Mesendoderm (in vitro differentiated cells): ENCODE data around the gene PRKAR2B.
"Not testable (repeated sequence)": the region's sequence is repeated elsewhere in the genome, so short reads cannot be mapped to it uniquely, and the experiment has no call there.

ENCODE experiments used
- DNase-seq: peaks from one replicate; pipeline ENCODE4 v3.0.0; 2013
- H2AK5ac ChIP-seq: 2 replicates; pipeline ENCODE4 v1.6.1; 2013; ENCODE audit warnings: low read length, inconsistent platforms
- H2BK120ac ChIP-seq: 2 replicates; pipeline ENCODE4 v1.6.1; 2013; ENCODE audit warnings: low read depth, mild to moderate bottlenecking, low read length, moderate library complexity, mixed read lengths
- H2BK15ac ChIP-seq: replicated peaks from 2 replicates; pipeline ENCODE4 v1.6.1; 2013; ENCODE audit warnings: low read depth, mild to moderate bottlenecking, moderate library complexity
- H2BK5ac ChIP-seq: 2 replicates; pipeline ENCODE4 v1.6.1; 2013; ENCODE audit warnings: low read length, inconsistent platforms
- H3K18ac ChIP-seq: 2 replicates; pipeline ENCODE4 v1.6.1; 2013; ENCODE audit warnings: mild to moderate bottlenecking, low read length, mixed read lengths
- H3K23ac ChIP-seq: one replicate; pipeline ENCODE4 v1.6.1; 2013; ENCODE audit warnings: low read length
- H3K27ac ChIP-seq: 2 replicates; pipeline ENCODE4 v1.5.1; 2013; ENCODE audit warnings: low read depth, mild to moderate bottlenecking, inconsistent platforms, low read length, moderate library complexity
- H3K27me3 ChIP-seq: 2 replicates; pipeline ENCODE4 v1.6.1; 2013; ENCODE audit warnings: low read length, control low read depth, mild to moderate bottlenecking, inconsistent platforms; ENCODE audit not compliant: insufficient read depth, poor library complexity
- H3K36me3 ChIP-seq: 2 replicates; pipeline ENCODE4 v1.6.1; 2013; ENCODE audit warnings: low read length, inconsistent platforms; ENCODE audit not compliant: control insufficient read depth, insufficient read depth
- H3K4ac ChIP-seq: one replicate; pipeline ENCODE4 v1.6.1; 2013; ENCODE audit warnings: low read depth, mild to moderate bottlenecking, low read length, moderate library complexity
- H3K4me1 ChIP-seq: 2 replicates; pipeline ENCODE4 v1.6.1; 2013; ENCODE audit warnings: low read depth, low read length, inconsistent platforms; ENCODE audit not compliant: control insufficient read depth
- H3K4me2 ChIP-seq: 2 replicates; pipeline ENCODE4 v1.6.1; 2013; ENCODE audit warnings: low read length
- H3K4me3 ChIP-seq: 2 replicates; pipeline ENCODE4 v1.5.1; 2013; ENCODE audit warnings: mild to moderate bottlenecking, low read length
- H3K56ac ChIP-seq: one replicate; pipeline ENCODE4 v1.6.1; 2013; ENCODE audit warnings: low read length
- H3K79me1 ChIP-seq: 2 replicates; pipeline ENCODE4 v1.6.1; 2013; ENCODE audit warnings: low read length, inconsistent platforms
- H3K79me2 ChIP-seq: 2 replicates; pipeline ENCODE4 v1.6.1; 2013; ENCODE audit warnings: mild to moderate bottlenecking, low read length; ENCODE audit not compliant: control insufficient read depth, insufficient read depth
- H3K9ac ChIP-seq: 2 replicates; pipeline ENCODE4 v1.6.1; 2013; ENCODE audit warnings: low read length, inconsistent platforms
- H4K5ac ChIP-seq: one replicate; pipeline ENCODE4 v1.6.1; 2013; ENCODE audit warnings: low read length
- H4K8ac ChIP-seq: one replicate; pipeline ENCODE4 v1.6.1; 2013; ENCODE audit warnings: low read depth, mild to moderate bottlenecking, control low read depth, low read length, moderate library complexity
- WGBS: extraction: QIAGEN DNeasy Blood & Tissue Kit; methylation state at CpG from one replicate; pipeline ENCODE4 v1.1.7; 2013; ENCODE audit warnings: low lambda C conversion rate, missing lambda C conversion rate; ENCODE audit not compliant: insufficient coverage; ENCODE audit errors: extremely low coverage; 5-methylcytosine and 5-hydroxymethylcytosine counted together

PRKAR2B gene

GRCh38 chr7:107049971-107050532 lies 5.5 kb downstream of the PRKAR2B start:
- H3K79me1 ChIP-seq: no peaks in the 10 kb centered on the region
- no peak overlapping the region for H2BK120ac ChIP-seq
- no peak overlapping the region for H3K18ac ChIP-seq
- H3K4me2 ChIP-seq: no peak overlapping the region
- no peak overlapping the region for H2BK15ac ChIP-seq
- H3K4me1 ChIP-seq: no peaks in the 10 kb centered on the region
- H3K4ac ChIP-seq: no peak overlapping the region
- no peak overlapping the region for H3K56ac ChIP-seq
- H3K23ac ChIP-seq: no peak overlapping the region
- H4K5ac ChIP-seq: no peak overlapping the region
- H3K79me2 ChIP-seq: peaks cover 2% of the 10 kb centered on the region
- no peak overlapping the region for H2BK5ac ChIP-seq
- no peak overlapping the region for H4K8ac ChIP-seq
- no peak overlapping the region for H3K9ac ChIP-seq
- H3K36me3 ChIP-seq: no peaks in the 10 kb centered on the region
- no peaks in the 10 kb centered on the region for H3K27me3 ChIP-seq
- WGBS: no CpG with 5 or more reads among the region's 1 CpG
- no peak overlapping the region for H3K4me3 ChIP-seq
- no peak for DNase-seq
- no peak overlapping the region for H3K27ac ChIP-seq
- H2AK5ac ChIP-seq: no peak overlapping the region

- no peaks in the 10 kb centered on the region for H3K79me1 ChIP-seq
- H3K79me2 ChIP-seq: peaks cover 2% of the 10 kb centered on the region
- no peak overlapping the region for H3K9ac ChIP-seq
- H4K8ac ChIP-seq: no peak overlapping the region
- no peak overlapping the region for H3K27ac ChIP-seq
- no peak overlapping the region for H3K4ac ChIP-seq
- no peak overlapping the region for H3K4me3 ChIP-seq
- H2AK5ac ChIP-seq: no peak overlapping the region
- H2BK5ac ChIP-seq: no peak overlapping the region
- H3K18ac ChIP-seq: no peak overlapping the region
- H3K27me3 ChIP-seq: no peaks in the 10 kb centered on the region
- no peak for DNase-seq
- H3K4me2 ChIP-seq: no peak overlapping the region
- no peak overlapping the region for H3K23ac ChIP-seq
- no peak overlapping the region for H4K5ac ChIP-seq
- H3K4me1 ChIP-seq: no peaks in the 10 kb centered on the region
- no peak overlapping the region for H2BK120ac ChIP-seq
- WGBS: no CpG with 5 or more reads among the region's 2 CpGs
- no peak overlapping the region for H2BK15ac ChIP-seq
- no peaks in the 10 kb centered on the region for H3K36me3 ChIP-seq
- H3K56ac ChIP-seq: no peak overlapping the region
Measured at GRCh38 chr7:107051376-107051775, 6.9 kb downstream of the PRKAR2B start.

DNA sequence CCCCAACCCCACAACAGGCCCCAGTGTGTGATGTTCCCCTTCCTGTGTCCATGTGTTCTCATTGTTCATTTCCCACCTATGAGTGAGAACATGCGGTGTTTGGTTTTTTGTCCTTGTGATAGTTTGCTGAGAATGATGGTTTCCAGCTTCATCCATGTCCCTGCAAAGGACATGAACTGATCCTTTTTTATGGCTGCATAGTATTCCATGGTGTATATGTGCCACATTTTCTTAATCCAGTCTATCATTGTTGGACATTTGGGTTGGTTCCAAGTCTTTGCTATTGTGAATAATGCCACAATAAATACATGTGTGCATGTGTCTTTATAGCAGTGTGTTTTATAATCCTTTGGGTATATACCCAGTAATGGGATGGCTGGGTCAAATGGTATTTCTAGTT lies 10.5 kb downstream of the PRKAR2B start:
- not testable (repeated sequence) for H2BK120ac ChIP-seq, H3K27ac ChIP-seq, H3K79me2 ChIP-seq, H3K4me3 ChIP-seq, H2BK5ac ChIP-seq, H4K8ac ChIP-seq, H3K4me1 ChIP-seq, H3K9ac ChIP-seq, H3K27me3 ChIP-seq, H3K79me1 ChIP-seq, H2AK5ac ChIP-seq, H4K5ac ChIP-seq, DNase-seq, H3K36me3 ChIP-seq, H3K4me2 ChIP-seq, H2BK15ac ChIP-seq, H3K18ac ChIP-seq, H3K56ac ChIP-seq, H3K23ac ChIP-seq, H3K4ac ChIP-seq
- no CpG with 5 or more reads among the region's 1 CpG for WGBS

DNA sequence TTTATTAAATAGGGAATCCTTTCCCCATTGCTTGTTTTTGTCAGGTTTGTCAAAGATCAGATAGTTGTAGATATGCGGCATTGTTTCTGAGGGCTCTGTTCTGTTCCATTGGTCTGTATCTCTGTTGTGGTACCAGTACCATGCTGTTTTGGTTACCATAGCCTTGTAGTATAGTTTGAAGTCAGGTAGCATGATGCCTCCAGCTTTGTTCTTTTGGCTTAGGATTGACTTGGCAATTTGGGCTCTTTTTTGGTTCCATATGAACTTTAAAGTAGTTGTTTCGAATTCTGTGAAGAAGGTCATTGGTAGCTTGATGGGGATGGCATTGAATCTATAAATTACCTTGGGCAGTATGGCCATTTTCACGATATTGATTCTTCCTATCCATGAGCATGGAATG lies 11.6 kb downstream of the PRKAR2B start:
- not testable (repeated sequence) for H3K9ac ChIP-seq, H2BK5ac ChIP-seq, H2BK120ac ChIP-seq, H3K23ac ChIP-seq, H2AK5ac ChIP-seq, DNase-seq, H3K27ac ChIP-seq, H3K79me2 ChIP-seq, H4K5ac ChIP-seq, H3K36me3 ChIP-seq, H3K27me3 ChIP-seq, H4K8ac ChIP-seq, H2BK15ac ChIP-seq, H3K4me3 ChIP-seq, H3K4ac ChIP-seq, H3K18ac ChIP-seq, H3K56ac ChIP-seq, H3K4me2 ChIP-seq, H3K79me1 ChIP-seq, H3K4me1 ChIP-seq
- no CpG with 5 or more reads among the region's 3 CpGs for WGBS

DNA sequence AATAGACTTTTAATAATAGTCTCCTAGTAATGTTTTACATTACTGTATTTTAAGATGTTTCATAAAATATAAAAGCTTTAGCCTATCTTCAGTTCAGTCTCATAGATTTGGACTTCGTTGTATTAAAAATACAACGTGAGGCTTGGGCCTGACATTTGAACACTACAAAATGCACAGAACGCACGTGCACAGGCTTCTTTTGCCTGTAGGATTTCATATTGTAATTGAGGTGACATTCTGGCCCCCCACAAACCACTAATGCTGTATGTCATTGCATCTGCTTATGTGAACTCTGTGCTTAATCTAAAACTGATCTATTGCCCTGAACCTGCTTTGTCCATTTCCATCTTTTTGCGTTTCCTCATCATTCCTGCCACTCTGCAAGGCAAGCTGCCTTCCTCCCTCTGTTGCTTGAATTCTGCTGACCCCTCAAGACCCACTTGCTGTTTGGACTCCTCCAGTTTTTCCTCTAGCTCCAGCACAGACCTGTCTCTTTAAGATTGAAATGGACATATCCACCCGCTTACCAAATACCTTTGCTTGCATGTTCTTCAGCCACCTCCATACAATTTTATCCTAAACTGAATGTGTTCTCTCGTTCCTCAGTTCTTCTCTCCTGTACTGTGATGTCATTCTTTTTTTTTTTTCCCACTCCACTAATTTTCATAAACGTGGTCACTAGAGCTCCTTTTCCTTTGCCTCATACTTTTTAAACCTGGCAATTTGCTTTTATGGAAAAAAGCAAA lies 12.4 kb downstream of the PRKAR2B start:
- no CpG with 5 or more reads among the region's 8 CpGs for WGBS
- Histone ChIP-seq H3K27ac (no peak overlapping the region), H3K23ac (no peak overlapping the region), H2BK5ac (no peak overlapping the region), H3K79me1 (no peaks in the 10 kb centered on the region), H3K4me1 (no peaks in the 10 kb centered on the region), H3K27me3 (no peaks in the 10 kb centered on the region), H3K56ac (no peak overlapping the region), H4K5ac (no peak overlapping the region), H2BK120ac (no peak overlapping the region), H2BK15ac (no peak overlapping the region), H3K36me3 (no peaks in the 10 kb centered on the region), H4K8ac (no peak overlapping the region), H3K9ac (no peak overlapping the region), H3K4ac (no peak overlapping the region), H3K4me2 (no peak overlapping the region), H2AK5ac (no peak overlapping the region), H3K18ac (no peak overlapping the region), H3K79me2 (no peaks in the 10 kb centered on the region), H3K4me3 (no peak overlapping the region)
- DNase-seq: no peak

DNA sequence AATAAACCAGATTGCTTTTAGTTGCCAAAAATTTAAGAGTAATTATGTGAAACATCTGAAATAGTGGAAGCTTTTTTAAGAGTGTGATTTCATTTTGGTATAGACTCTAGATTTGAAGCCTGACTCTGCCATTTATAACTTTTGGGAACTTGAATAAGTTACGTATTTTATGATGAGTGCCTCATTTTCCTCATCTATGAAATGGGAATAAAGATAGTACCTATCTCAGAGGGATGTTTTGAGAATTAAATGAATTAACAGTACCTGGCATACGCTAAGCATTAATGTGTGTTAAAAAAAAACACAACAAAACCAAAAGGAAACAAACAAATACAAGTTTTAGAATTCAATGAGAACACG lies 12.9 kb downstream of the PRKAR2B start:
- Histone ChIP-seq H3K36me3 (no peaks in the 10 kb centered on the region), H4K5ac (no peak overlapping the region)
- WGBS: no CpG with 5 or more reads among the region's 3 CpGs

More for the DNA sequence above, 12.9 kb downstream of the PRKAR2B start:
- Histone ChIP-seq H3K18ac (no peak overlapping the region), H2BK15ac (no peak overlapping the region), H3K27ac (no peak overlapping the region), H3K9ac (no peak overlapping the region), H3K4me2 (no peak overlapping the region), H3K4me3 (no peak overlapping the region), H3K27me3 (no peaks in the 10 kb centered on the region), H3K79me2 (no peaks in the 10 kb centered on the region), H2BK5ac (no peak overlapping the region), H3K56ac (no peak overlapping the region), H4K8ac (no peak overlapping the region), H2BK120ac (no peak overlapping the region), H3K79me1 (no peaks in the 10 kb centered on the region), H3K4me1 (no peaks in the 10 kb centered on the region), H3K4ac (no peak overlapping the region), H2AK5ac (no peak overlapping the region), H3K23ac (no peak overlapping the region)
- DNase-seq: no peak
